ENCODE results near the gene SSBP3.

The SSBP3 gene

GRCh38 chr1:54415533-54415932 lies 9.3 kb upstream of the SSBP3 start:
- H3K36me3 ChIP-seq (ENCODE audit: low read length): no peaks in the 10 kb centered on the region
- H3K27ac ChIP-seq (ENCODE audit: low read depth, low read length): no peak overlapping the region
- no peaks in the 10 kb centered on the region for H3K79me2 ChIP-seq (ENCODE audit: insufficient read depth, low read length)
- H3K9me3 ChIP-seq (ENCODE audit: insufficient read depth, low read length): no peaks in the 10 kb centered on the region
- H3K4me3 ChIP-seq (ENCODE audit: insufficient read depth, low read length, poor library complexity, severe bottlenecking): no peak overlapping the region
- H4K20me1 ChIP-seq (ENCODE audit: low read depth, low read length): no peaks in the 10 kb centered on the region
- no peak overlapping the region for H2AFZ ChIP-seq (ENCODE audit: low read depth, low read length, severe bottlenecking)
- no peak for TF ChIP-seq EZH2phosphoT487 (conservative IDR thresholded peaks at IDR 0.05; ENCODE audit: low read length)
- TF ChIP-seq CTCF (IDR thresholded peaks at IDR 0.05; ENCODE audit: insufficient read depth, low read length, poor library complexity, severe bottlenecking): no peak
- H3K27me3 ChIP-seq (ENCODE audit: low read length): no peaks in the 10 kb centered on the region
- H3K4me2 ChIP-seq (ENCODE audit: low read depth, low read length, poor library complexity, severe bottlenecking): no peak overlapping the region
- H3K9me2 ChIP-seq (replicated peaks; ENCODE audit: insufficient read depth, low read length): no peaks in the 10 kb centered on the region
- H3F3A ChIP-seq (ENCODE audit: insufficient read depth): no peaks in the 10 kb centered on the region
- H3K9ac ChIP-seq (ENCODE audit: low read length): no peak overlapping the region

DNA sequence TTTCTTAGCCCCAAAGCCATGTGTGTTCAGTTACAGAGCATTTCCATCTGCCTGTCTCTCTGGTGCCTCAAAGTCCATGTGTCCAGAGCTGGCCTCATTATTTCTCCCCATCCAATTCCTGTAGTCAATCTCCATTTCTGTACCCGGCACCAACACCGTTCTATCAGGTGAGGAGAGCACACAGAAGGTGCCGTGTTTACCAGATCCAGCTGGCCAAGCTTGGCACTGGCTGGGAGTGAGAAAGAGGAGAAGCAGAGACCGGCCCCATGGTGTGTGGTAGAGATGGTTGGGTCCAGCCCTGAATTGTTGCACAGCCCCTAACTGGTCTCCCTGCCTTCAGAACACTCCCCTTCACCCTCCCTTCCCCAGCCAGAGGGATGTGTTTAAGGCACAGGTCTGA lies 7.5 kb upstream of the SSBP3 start:
- Histone ChIP-seq H3K27ac (ENCODE audit: low read depth, low read length) (no peak overlapping the region), H3K4me3 (ENCODE audit: insufficient read depth, low read length, poor library complexity, severe bottlenecking) (no peak overlapping the region), H2AFZ (ENCODE audit: low read depth, low read length, severe bottlenecking) (no peak overlapping the region), H3K36me3 (ENCODE audit: low read length) (no peaks in the 10 kb centered on the region), H3K27me3 (ENCODE audit: low read length) (no peaks in the 10 kb centered on the region), H3K9me2 (replicated peaks; ENCODE audit: insufficient read depth, low read length) (no peaks in the 10 kb centered on the region), H3F3A (ENCODE audit: insufficient read depth) (no peaks in the 10 kb centered on the region), H3K9ac (ENCODE audit: low read length) (no peak overlapping the region), H4K20me1 (ENCODE audit: low read depth, low read length) (no peaks in the 10 kb centered on the region), H3K4me2 (ENCODE audit: low read depth, low read length, poor library complexity, severe bottlenecking) (no peak overlapping the region), H3K79me2 (ENCODE audit: insufficient read depth, low read length) (no peaks in the 10 kb centered on the region), H3K9me3 (ENCODE audit: insufficient read depth, low read length) (no peaks in the 10 kb centered on the region)
- TF ChIP-seq EZH2phosphoT487 (conservative IDR thresholded peaks at IDR 0.05; ENCODE audit: low read length) (no peak), CTCF (IDR thresholded peaks at IDR 0.05; ENCODE audit: insufficient read depth, low read length, poor library complexity, severe bottlenecking) (no peak)

- TF ChIP-seq CTCF (IDR thresholded peaks at IDR 0.05; ENCODE audit: insufficient read depth, low read length, poor library complexity, severe bottlenecking) (no peak), EZH2phosphoT487 (conservative IDR thresholded peaks at IDR 0.05; ENCODE audit: low read length) (no peak)
- H3K9me2 ChIP-seq (replicated peaks; ENCODE audit: insufficient read depth, low read length): no peaks in the 10 kb centered on the region
- H3K9ac ChIP-seq (ENCODE audit: low read length): no peak overlapping the region
- H3K4me2 ChIP-seq (ENCODE audit: low read depth, low read length, poor library complexity, severe bottlenecking): no peak overlapping the region
- H3K79me2 ChIP-seq (ENCODE audit: insufficient read depth, low read length): no peaks in the 10 kb centered on the region
- H3K9me3 ChIP-seq (ENCODE audit: insufficient read depth, low read length): no peaks in the 10 kb centered on the region
- H2AFZ ChIP-seq (ENCODE audit: low read depth, low read length, severe bottlenecking): no peak overlapping the region
- H3K27ac ChIP-seq (ENCODE audit: low read depth, low read length): no peak overlapping the region
- 0 out of 2 replicates have a peak, but pooled peaks cover 3% of the 10 kb centered on the region for H3F3A ChIP-seq (ENCODE audit: insufficient read depth)
- H3K36me3 ChIP-seq (ENCODE audit: low read length): no peaks in the 10 kb centered on the region
- no peak overlapping the region for H3K4me3 ChIP-seq (ENCODE audit: insufficient read depth, low read length, poor library complexity, severe bottlenecking)
- H4K20me1 ChIP-seq (ENCODE audit: low read depth, low read length): no peaks in the 10 kb centered on the region
- no peaks in the 10 kb centered on the region for H3K27me3 ChIP-seq (ENCODE audit: low read length)
Observed at GRCh38 chr1:54413295-54413694, 7.1 kb upstream of the SSBP3 start.
